ENCODE data around the gene SMAD3. TPM values are rescaled to one million over a fixed set of nuclear protein-coding genes. Genes with fewer than 3 reads are reported as not detected.

Gene SMAD3
- total RNA-seq, 2 experiments from 2014 or later, result 41.2 to 77.8 TPM

DNA sequence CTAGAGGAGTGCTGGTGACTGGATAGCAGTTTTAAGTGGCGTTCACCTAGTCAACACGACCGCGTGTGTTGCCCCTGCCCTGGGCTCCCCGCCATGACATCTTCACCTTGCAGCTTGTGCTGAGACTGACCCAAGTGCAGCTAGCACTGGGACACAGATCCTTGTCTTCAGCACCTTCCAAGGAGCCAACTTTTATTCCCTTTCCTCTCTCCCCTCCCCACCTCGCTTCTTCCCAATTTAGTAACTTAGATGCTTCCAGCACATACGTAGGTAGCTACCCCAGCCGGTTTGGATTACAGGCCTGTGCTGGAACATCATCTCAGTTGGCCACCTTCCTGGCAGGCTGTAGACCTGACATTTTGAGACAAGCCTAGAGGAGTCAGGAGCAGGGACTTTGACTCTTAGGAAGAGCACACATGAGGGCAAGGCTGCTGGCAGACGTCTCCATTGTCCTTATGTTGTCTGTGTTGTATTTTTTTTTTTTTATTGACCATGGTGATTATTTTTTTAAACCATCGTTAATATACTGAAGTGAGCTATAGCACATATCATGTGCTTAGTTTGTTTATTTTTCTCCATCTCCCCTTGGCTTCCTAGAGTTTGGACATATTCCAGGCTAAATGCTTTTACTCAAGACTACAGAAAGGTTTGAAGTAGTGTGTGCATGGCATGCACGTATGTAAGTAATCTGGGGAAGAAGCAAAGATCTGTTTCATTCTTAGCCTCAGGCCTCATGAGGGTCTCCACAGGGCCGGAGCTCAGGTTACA lies 128.0 kb downstream of the SMAD3 start:
- H3K9me2 ChIP-seq (ENCODE audit: insufficient read depth, low read length), result no peaks in the 10 kb centered on the region
- TF ChIP-seq, protein P1, sequence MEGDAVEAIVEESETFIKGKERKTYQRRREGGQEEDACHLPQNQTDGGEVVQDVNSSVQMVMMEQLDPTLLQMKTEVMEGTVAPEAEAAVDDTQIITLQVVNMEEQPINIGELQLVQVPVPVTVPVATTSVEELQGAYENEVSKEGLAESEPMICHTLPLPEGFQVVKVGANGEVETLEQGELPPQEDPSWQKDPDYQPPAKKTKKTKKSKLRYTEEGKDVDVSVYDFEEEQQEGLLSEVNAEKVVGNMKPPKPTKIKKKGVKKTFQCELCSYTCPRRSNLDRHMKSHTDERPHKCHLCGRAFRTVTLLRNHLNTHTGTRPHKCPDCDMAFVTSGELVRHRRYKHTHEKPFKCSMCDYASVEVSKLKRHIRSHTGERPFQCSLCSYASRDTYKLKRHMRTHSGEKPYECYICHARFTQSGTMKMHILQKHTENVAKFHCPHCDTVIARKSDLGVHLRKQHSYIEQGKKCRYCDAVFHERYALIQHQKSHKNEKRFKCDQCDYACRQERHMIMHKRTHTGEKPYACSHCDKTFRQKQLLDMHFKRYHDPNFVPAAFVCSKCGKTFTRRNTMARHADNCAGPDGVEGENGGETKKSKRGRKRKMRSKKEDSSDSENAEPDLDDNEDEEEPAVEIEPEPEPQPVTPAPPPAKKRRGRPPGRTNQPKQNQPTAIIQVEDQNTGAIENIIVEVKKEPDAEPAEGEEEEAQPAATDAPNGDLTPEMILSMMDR (conservative IDR thresholded peaks at IDR 0.05; ENCODE audit: low read length), result no peak
- TF ChIP-seq EZH2phosphoT487 (IDR thresholded peaks at IDR 0.05; ENCODE audit: borderline replicate concordance, low read depth, low read length), result no peak
- no peak for DNase-seq (ENCODE audit: low spot score)
- no peak overlapping the region for H2AFZ ChIP-seq (ENCODE audit: low read length)
- intact Hi-C loops (cut with micrococcal nuclease; ENCODE audit: unreplicated experiment), result no loop called here
- no peak overlapping the region for H3K4me2 ChIP-seq (ENCODE audit: low read length)
- no peaks in the 10 kb centered on the region for H4K20me1 ChIP-seq (ENCODE audit: insufficient read depth, low read length)
- peaks cover 49% of the 10 kb centered on the region for H3K36me3 ChIP-seq (ENCODE audit: insufficient read depth, low read length)
- H3K27ac ChIP-seq (ENCODE audit: low read depth, low read length, poor library complexity, severe bottlenecking), result no peak overlapping the region
- peaks cover 11% of the 10 kb centered on the region for H3K4me1 ChIP-seq (ENCODE audit: insufficient read depth, low read length, poor library complexity, severe bottlenecking)
- CTCF ChIA-PET (ENCODE audit: unreplicated experiment), result no interaction called here
- H3K4me3 ChIP-seq (ENCODE audit: low read depth, low read length, poor library complexity, severe bottlenecking), result no peak overlapping the region
- POLR2A ChIA-PET, result no interaction called here
- no TSS peak for BruUV-seq (replicated peaks)
- no peaks in the 10 kb centered on the region for H3K9me3 ChIP-seq (ENCODE audit: low read length)
- no peaks in the 10 kb centered on the region for H3K79me2 ChIP-seq (ENCODE audit: insufficient read depth, low read depth, low read length)

DNA sequence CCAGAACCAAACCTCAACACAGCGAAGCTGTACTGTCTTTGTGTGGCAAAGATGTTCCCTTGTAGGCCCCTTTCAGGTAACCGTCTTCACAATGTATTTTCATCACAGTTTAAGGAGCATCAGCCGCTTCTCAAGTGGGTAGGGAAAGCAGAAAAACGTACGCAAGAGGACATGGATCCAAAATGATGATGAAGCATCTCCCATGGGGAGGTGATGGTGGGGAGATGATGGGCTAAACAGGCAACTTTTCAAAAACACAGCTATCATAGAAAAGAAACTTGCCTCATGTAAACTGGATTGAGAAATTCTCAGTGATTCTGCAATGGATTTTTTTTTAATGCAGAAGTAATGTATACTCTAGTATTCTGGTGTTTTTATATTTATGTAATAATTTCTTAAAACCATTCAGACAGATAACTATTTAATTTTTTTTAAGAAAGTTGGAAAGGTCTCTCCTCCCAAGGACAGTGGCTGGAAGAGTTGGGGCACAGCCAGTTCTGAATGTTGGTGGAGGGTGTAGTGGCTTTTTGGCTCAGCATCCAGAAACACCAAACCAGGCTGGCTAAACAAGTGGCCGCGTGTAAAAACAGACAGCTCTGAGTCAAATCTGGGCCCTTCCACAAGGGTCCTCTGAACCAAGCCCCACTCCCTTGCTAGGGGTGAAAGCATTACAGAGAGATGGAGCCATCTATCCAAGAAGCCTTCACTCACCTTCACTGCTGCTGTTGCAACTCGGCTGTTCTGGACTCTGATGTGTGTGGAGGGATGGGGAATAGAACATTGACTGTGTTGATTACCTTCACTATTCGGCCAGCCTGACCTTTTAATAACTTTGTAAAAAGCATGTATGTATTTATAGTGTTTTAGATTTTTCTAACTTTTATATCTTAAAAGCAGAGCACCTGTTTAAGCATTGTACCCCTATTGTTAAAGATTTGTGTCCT lies 129.0 kb downstream of the SMAD3 start:
- no TSS peak for BruUV-seq (replicated peaks)
- Histone ChIP-seq H3K4me2 (ENCODE audit: low read length) (no peak overlapping the region), H2AFZ (ENCODE audit: low read length) (no peak overlapping the region), H3K9me3 (ENCODE audit: low read length) (no peaks in the 10 kb centered on the region), H3K4me1 (ENCODE audit: insufficient read depth, low read length, poor library complexity, severe bottlenecking) (peaks cover 18% of the 10 kb centered on the region), H3K27ac (ENCODE audit: low read depth, low read length, poor library complexity, severe bottlenecking) (no peak overlapping the region), H3K36me3 (ENCODE audit: insufficient read depth, low read length) (peaks cover 40% of the 10 kb centered on the region), H3K4me3 (ENCODE audit: low read depth, low read length, poor library complexity, severe bottlenecking) (no peak overlapping the region), H4K20me1 (ENCODE audit: insufficient read depth, low read length) (no peaks in the 10 kb centered on the region), H3K79me2 (ENCODE audit: insufficient read depth, low read depth, low read length) (no peaks in the 10 kb centered on the region), H3K9me2 (ENCODE audit: insufficient read depth, low read length) (no peaks in the 10 kb centered on the region)
- ChIA-PET CTCF (ENCODE audit: unreplicated experiment) (interaction anchor here (0.5 kb wide), 1 partner anchor 20 kb away, joined by 3 read pairs; no protein-coding TSS in a partner anchor), POLR2A (no interaction called here)
- DNase-seq (ENCODE audit: low spot score), result no peak
- intact Hi-C loops (cut with micrococcal nuclease; ENCODE audit: unreplicated experiment), result loop anchor here (5.0 kb wide), 1 partner anchor 247 kb away; no protein-coding TSS in a partner anchor
- no peak for TF ChIP-seq EZH2phosphoT487 (IDR thresholded peaks at IDR 0.05; ENCODE audit: borderline replicate concordance, low read depth, low read length)
- TF ChIP-seq, protein P1 (conservative IDR thresholded peaks at IDR 0.05; ENCODE audit: low read length), result no peak
